HG03457 (cell line): ENCODE results near the gene SLC6A5.

Experiments
- ATAC-seq: cut with Tn5 transposase; IDR thresholded peaks from one replicate; pipeline ENCODE4 v1.9.1; 2021; ENCODE audit warnings: moderate number of reproducible peaks; ENCODE audit not compliant: unreplicated experiment

The SLC6A5 gene

DNA sequence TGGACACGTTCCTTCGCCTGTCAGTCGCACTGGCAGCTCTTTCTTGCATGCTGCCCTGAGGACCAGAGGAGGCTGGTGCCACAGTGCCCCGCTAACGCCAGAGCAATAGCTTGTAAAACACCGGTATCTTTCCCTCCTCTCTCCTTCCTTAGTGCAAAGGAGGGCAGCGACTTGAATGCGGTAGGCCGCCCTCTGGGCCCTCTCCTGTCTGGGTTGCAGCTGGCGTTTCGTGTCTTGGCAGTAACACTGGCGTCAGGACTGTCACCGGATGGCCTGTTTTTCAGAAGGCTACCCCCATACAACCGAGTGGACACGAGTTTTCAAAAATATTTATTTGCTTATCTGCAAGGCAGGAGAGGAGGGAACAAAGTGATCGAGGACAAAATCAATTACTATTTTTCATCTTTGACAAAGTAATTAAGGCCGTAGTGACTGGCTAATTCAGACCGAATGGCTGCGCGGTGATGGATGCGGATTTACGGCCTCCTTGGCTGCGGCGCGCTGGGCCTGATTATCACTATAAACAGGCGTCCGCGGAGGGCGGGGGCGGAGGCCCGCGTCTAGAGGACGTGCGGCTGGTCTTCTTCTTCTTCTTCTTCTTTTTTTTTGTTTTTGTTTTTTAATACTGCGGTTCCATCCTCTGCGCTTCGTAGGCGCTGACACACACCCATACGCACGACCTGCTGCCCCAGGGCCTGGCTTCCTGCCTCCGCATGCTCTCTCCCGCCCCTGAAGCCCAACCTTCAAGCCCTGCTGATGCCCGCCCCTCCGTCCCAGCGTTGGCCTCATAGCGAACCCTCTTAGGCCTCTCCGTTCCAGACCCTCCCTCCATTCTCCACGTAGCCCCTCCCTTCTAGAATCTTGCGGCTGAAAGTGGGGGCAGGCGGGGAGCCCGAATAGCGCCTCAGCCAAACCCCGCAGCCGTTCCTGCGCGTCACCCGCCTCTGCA is 2.9 kb upstream of the SLC6A5 start:
- ATAC-seq = no peak

DNA sequence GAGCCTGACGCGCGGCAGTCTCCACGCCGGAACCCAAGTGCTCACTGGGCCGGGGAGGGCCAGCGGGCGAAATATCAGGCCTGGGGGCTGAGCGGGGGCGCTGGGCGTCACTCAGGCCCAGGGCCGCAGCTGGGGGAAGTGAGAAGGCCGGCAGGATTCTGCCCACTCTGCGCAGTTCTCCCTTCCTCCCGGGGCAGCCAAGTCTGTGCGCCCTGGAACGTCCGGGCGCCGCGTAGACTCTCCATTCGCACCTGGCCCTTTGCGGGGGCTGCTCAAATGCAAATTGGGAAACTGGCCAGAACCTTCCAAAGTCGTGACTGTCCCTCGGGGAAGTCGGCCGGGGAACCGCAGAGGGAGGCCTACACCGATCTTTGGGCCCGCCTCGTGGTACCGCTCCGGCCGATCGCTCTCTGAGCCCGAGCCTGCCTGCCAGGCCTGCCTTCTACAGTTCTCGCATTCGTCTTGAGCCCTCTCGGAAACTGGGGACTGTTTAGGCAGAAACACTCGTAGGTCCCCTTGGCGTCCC is 2.2 kb upstream of the SLC6A5 start:
- no peak for ATAC-seq

DNA sequence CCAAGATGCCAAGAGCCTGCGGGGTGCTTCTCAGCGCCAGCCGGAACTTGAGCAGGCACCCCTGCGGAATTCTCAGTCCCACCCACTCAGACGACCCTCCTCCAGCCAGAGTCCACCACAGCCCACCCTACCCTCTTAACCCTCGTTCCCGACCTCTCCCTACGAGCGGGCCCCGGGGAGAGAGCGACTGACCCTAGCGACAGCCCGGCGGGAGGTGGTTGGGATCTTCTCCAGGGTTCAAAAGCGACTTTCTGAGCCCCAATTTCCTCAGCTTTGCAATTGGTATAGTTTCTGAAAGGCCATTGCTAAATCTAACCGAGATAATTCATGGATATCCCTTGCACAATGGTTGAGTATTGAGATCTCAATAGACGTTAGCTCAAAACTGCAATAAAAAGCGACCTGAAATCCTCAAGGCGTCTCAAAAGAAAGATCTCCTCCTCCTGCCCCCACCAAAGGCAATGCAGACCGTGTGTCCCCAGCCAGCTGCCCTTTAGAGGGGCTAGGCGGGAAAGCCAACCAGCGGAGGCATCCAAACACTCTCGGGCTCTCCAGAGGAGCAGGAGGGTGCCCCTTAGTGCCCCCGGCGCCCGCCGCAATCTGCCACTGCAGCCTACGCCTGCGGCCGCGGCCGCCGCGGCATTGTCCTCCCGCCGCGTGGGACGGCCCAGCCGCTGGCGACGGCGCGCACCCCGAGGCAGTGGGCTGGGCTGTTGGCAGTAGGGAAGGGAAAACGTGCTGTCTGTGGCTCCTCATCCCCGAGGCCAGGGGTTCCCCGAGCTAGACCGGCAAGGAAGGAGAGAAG is 1.5 kb upstream of the SLC6A5 start:
- no peak for ATAC-seq

DNA sequence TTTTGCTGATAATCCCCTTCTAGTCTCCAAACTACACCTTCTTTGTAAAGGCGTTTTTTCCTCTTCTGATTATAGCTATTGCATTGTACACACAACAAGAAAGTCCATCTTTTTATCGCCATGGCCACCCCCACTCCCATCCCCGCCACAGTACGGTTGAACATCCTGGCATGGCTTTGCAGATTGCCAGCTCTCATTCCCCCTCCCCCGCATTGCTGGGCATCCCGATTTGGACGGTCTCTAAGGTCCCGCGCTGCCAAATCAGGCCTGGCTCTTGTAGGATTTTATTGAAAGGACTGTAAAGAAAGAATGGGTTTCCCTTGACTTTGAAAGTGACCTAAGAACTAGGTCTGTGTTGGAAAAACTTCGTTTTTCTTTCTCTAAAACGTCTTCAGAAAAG is 916 bp upstream of the SLC6A5 start:
- ATAC-seq = no peak

DNA sequence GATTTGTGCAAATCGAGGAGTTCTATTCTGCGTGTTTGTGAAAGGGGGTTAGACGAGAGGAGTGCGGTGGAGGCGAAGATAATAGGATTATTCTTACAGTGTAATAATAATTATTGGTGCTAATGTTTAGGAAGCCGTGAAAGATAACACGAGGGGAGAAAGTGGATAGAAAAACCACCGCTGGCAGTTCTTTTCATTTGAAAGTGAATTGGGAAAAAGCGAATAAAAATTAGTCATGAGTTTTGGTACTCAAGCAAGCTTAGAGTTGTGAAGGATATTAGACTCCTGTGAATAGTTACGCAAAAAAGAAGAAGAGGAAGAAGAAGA is 575 bp downstream of the SLC6A5 start:
- no peak for ATAC-seq

DNA sequence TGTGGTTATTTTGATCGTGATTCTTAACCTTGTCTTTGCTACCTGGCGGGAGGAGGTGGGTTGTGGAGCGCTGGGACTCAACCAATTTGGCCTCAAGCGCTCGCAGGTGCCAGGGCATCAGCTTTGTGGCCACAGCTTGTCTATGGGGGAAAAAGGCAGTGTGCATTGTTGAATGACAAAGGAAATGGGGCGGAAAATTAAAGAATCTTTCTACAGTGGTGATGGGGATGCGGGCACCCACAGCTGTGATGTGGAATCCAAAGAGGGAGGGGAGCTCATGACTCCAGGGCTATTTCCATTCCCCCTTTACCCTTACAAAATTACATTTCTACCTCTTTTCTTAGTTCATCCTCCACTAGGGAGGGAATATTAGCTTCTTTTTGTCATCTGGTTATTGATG is 1.1 kb downstream of the SLC6A5 start:
- no peak for ATAC-seq

DNA sequence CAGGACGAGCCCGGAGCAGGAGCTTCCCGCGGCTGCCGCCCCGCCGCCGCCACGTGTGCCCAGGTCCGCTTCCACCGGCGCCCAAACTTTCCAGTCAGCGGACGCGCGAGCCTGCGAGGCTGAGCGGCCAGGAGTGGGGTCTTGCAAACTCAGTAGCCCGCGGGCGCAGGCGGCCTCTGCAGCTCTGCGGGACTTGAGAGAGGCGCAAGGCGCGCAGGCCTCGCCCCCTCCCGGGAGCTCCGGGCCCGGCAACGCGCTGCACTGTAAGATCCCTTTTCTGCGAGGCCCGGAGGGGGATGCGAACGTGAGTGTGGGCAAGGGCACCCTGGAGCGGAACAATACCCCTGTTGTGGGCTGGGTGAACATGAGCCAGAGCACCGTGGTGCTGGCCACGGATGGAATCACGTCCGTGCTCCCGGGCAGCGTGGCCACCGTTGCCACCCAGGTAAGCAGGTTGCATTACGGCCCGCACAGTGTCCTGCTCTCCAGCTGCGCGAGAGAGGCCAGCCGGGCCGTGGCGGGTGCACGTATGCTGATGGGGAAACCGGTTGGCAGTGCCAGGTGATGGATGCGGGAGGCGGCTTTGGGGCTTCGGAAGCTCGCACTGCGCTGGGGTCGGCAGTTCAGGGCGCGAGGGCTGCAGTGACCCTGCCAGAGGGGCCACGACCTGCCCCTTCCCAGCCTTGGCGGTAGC is 2.0 kb downstream of the SLC6A5 start:
- ATAC-seq = no peak

DNA sequence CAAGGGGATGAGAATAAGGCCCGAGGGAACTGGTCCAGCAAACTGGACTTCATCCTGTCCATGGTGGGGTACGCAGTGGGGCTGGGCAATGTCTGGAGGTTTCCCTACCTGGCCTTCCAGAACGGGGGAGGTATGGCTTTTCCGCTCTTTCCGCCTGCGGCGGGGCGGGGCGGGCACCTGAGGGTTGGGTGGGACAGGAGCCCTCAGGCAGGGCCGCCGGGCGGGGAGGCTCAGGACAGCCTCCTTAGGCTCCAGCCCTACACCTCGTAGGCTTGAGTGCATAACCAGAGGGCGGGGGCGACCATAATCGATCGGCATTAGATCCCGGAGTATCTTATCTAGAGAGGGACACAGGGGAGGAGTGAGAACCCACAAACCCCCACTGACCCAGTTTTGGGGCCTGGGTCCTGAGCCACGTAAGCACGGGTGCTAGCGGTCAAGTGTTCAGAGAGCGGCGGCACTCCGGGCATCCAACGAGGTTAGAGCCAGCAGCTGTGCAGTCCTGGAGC is 4.9 kb downstream of the SLC6A5 start:
- no peak for ATAC-seq

DNA sequence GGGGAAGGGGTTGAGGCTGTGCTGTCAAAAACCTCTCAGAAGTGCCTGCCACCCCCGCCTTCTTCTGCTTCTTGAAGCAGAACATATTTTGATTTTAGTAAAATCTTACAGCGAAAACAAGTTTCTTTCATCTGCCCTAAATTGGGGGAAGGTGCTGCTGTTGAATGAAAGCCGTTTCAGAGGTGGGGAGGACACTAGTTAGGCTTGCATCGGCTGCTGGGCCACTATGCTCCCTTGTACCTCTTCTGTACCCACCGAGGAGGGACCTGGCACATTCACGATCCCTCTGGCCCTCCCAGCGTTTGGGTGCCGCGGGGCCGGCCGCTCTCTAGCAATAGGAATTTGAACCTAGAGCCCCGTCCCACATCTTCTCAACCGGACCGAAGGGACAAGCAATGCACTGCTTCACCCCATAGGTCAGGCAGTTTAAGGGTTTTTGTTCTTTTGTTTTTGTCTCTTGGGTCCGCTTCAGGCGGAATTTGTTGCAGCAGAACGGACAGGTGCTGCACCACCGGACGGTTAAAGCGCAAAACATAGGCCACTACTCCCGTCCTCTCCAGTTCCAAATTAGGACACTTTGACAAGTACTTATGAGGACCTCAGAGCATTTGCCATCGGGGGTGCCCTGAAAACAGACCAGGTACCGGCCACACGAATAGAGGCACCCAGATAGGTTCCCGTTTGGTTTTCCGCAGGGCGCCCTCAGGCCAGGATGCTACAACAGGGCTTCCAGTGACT is 5.6 kb downstream of the SLC6A5 start:
- ATAC-seq = no peak

DNA sequence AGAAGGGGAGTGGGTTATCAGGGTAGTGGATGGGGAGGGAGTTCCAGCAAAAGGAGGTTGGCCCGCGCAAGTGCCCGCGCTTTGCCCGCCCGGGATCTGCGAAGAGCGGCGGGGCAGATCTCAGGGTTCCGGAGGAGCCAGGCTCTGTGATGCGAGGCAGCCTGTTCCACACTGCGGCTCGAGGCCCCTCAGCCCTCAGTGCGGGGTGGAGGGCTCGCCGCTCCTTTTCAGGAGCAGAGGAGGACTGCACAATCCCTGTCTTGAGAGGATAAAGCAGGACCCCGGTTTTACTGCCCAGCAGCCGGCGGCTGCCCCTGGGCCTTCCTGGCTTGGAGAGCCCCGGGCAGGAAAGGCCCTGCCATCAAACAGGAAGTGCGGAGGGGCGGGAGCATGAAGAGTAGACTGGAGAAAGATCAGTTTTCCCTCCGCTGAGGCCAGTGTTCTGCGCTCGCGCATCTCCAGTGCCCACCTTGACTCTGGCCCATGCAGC is 6.2 kb downstream of the SLC6A5 start:
- no peak for ATAC-seq

DNA sequence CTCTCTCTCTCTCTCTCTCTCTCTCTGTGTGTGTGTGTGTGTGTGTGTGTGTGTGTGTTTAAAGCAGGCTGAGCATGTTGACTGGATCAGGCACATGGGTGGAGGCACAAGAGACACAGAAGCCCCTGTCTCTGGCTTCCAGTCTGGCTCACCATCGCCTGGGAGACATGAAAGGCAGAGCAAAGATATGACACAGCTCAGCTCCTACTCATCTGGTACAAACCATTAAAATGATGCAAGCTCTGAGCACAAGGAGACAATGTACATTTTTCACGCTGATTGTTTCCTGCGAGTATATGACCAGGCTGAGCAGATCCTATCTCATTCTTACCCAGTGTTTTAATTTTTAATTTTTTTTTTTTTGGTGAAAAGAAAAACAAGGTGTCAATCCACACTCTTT is 9.5 kb downstream of the SLC6A5 start:
- ATAC-seq = no peak

DNA sequence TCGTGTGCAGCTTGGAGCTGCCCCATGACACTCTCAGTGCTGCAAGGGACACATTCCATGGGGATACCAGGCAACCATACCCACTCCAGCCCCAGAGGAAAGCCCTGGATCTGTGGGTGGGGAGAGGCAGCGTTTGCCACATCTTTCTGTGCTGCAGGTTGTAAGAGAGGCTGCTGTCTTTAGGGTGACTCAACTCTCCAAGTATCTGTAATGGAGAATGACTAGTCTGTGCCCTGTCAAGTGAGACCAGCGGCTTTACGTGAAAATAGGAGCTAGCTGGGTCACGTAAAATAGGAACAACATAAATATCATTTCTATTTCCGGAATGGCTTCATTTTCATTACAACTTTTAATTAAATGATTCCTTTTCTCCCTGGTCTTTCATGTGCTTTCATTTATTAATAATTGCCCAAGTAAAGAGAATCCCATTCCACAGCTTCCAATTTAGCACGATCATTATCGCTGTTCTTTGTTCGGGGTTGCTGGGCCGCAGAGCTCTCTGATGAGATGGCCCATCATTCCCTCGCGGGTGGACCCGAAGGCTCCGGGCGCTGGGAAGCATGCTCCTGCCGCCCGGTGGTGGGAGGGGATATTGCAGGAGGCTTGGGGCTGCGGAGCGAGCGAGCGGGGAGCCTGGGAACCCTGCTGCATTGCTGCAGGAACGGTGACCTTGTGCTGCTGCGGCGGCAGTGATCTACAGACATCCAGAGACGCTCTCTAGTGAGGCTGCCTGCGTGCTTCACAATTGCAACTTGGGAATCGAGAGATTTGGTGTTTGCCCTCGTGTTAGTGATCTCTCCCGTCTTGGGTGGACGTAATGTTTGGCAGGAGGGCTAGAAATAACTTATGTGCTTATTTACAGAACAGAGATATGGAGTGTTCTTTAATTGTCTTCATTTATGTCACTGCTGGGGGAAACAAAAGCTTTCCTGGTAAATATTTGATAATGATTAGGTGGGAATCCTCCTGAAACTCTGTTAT is 10.6 kb downstream of the SLC6A5 start:
- peak; percentile 99 for ATAC-seq

DNA sequence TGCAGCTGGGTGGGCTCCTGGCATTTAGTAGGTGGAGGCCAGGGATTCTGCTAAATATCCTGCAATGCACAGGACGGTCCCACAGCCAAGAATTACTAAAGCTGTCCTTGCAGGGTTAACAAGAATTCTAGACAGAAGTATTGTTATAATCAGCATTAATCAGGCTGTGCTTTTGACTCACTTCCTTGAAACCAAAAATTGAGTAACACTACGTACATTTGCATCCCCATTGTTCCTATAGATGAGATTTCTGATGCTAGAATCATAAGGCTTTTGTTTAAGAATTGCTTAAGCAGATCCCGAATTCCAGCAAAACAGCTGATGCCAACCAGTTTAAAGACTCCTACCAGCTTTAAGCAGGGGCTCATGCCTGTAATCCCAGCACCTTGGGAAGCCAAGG is 11.4 kb downstream of the SLC6A5 start:
- no peak for ATAC-seq

DNA sequence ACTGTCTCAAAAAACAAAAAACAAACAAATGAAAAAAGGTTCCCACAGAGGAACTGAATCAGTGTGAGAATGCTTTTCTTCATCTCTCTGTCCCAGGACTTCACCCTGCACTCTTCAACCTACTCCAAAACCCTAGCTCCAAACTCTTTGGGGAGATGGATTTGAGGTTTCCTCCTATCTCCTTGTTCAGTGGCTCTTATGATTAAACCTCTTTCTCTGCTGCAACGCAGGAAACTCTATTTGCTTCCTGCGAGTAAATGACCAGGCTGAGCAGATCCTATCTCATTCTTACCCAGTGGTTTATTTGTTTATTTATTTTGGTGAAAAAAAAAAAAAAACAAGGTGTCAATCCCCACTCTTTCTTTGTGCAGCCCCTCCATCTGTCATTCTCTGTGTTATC is 12.0 kb downstream of the SLC6A5 start:
- ATAC-seq = no peak

DNA sequence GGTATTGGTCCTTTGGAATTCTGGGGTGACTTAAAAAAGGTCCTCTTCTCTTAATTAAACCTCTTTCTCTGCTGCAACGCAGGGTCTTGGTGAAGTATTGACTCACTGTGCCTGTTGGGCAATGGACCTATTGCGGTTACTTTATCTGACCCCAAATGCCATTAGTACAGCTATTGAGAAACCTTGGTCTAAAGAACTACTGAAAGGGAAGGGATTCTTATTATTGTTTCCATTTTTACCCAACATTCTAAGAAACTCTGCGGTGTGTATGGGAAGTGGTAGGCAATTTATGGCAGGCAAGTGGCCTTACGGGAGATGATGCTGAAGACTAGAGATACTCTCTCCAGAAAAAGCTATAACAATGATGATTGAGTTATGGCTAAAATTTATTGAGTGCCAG is 12.5 kb downstream of the SLC6A5 start:
- no peak for ATAC-seq

DNA sequence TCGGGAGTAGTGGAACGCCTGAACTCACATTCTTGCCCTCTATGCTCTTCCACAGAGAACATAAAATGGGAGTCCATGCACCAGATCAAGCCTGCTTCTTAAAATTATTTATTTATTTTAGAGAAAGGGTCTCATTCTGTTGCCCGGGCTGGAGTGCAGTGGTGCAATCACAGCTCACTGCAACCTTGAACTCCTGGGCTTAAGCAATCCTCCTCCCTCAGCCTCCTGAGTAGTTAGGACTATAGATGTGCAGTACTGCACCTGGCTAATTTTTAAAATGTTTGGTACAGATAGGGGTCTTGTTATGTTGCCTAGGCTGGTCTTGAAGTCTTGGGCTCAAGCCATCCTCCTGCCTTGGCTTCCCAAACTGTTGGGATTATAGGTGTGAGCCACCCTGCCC is 13.0 kb downstream of the SLC6A5 start:
- no peak for ATAC-seq

DNA sequence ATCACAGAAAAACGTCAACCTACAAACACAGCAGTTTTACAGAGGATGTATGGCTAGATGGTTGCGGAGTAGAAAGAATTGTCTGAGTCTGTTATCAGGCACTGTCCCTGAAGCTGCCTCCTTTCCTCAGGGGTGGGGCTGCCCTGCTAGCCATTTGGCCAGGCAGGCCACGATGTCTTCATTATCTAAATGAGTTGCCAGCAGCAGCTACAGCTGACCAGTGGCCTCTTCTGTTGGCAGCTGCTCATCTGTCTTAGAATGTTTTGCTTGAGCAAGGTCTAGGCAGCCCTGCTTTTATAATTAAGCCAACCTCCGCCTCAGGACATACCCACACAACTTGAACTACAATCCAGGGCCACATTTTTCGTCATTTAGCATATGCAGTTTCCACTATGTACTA is 17.5 kb downstream of the SLC6A5 start:
- no peak for ATAC-seq

DNA sequence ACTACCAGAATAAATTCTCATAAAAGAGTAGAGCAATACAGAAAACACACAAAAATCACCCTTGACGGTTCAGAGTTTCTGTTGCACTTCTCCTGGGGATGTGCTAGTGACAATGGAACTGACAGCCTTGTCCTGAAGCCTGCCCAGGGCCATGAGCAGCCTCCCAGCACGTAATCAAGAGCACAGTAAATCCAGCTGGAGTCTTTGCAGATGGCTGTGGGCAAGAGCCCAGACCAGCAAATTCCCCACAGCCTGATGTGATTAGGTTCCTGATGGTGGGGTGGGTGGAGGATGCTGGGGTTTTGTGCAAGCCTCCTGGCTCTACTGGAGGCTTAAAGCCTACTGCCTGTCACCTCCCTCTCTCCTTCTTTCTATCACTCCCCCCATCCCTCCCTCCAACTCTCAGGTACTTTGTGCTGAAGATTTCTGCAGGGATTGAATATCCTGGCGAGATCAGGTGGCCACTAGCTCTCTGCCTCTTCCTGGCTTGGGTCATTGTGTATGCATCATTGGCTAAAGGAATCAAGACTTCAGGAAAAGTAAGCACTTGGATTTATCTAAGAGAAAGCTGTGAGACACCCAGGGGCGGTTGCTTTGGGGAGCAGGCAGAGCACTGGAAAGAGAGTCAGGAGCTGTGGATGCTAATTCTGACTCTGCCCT is 18.1 kb downstream of the SLC6A5 start:
- ATAC-seq = no peak

DNA sequence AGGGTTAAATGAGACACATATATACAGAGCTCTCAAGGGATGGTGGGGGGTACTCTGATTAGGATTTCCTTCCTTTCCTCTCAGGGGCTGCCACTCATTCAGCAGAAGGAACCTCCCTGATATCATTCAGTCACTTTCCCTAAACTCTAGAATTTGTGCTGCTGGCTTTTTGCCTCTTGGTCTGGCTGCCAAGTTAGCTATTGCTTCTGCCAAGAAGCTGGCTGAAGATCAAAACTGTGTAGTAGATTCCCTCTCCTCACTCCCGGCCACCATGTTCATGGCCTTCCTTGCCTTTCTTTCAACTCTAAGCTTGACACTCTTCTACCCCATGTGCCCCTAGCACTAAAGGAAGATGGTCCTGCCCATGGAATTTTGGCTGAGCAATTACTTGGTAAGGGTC is 18.7 kb downstream of the SLC6A5 start:
- ATAC-seq = no peak
